Measurements from ENCODE around the gene ATP7B. TPM values are rescaled to one million over a fixed set of nuclear protein-coding genes. Genes with fewer than 3 reads are reported as not detected.

Gene ATP7B
- polyA plus RNA-seq, 3 donors = 0.39 to 0.44 TPM; not detected in 1

GRCh38 chr13:51916962-51917361, 94.3 kb downstream of the ATP7B start:
- no peaks in the 10 kb centered on the region for H3K27me3 Mint-ChIP-seq (ENCODE audit: low read depth in 3 of 3)
- H3K4me1 Mint-ChIP-seq = peaks cover 3% of the 10 kb centered on the region
- H2AFZ ChIP-seq (ENCODE audit: insufficient read depth, low read depth, low read length, poor library complexity, severe bottlenecking) = no peak overlapping the region
- H3K27me3 ChIP-seq (ENCODE audit: control insufficient read depth in 2 of 2, insufficient read depth in 2 of 2, low read length in 2 of 2) = no peaks in the 10 kb centered on the region
- H4K20me1 ChIP-seq (ENCODE audit: insufficient read depth, low read length) = no peaks in the 10 kb centered on the region
- H3K4me3 ChIP-seq (replicated peaks in 1 of 3; ENCODE audit: low read depth in 2 of 3, low read length in 3 of 3) = no peak overlapping the region
- no peaks in the 10 kb centered on the region for H3K36me3 Mint-ChIP-seq
- H3K9me3 ChIP-seq (replicated peaks in 1 of 2; ENCODE audit: control insufficient read depth in 1 of 2, insufficient read depth in 1 of 2, low read length in 2 of 2) = no peaks in the 10 kb centered on the region
- H3K36me3 ChIP-seq (replicated peaks in 1 of 2; ENCODE audit: control insufficient read depth in 1 of 2, insufficient read depth in 2 of 2, low read length in 2 of 2) = no peaks in the 10 kb centered on the region
- no peaks in the 10 kb centered on the region for H3K79me2 ChIP-seq (ENCODE audit: insufficient read depth, low read length)
- peaks cover 0 to 3% (median 0%) of the 10 kb centered on the region in 7 donors for H3K9me3 Mint-ChIP-seq
- no peak for TF ChIP-seq CTCF (IDR thresholded peaks at IDR 0.05)
- intact Hi-C loops (cut with micrococcal nuclease) = no loop called here
- WGBS (ENCODE audit: insufficient coverage) = 98% methylated on average over 4 of the region's 8 CpGs
- no peak overlapping the region for H3K27ac ChIP-seq (ENCODE audit: low read depth in 1 of 2, low read length in 2 of 2)
- no peak overlapping the region for H3K4me3 Mint-ChIP-seq
- no peak overlapping the region for H3K9ac ChIP-seq (ENCODE audit: insufficient read depth, low read length, poor library complexity, severe bottlenecking)
- H3K4me1 ChIP-seq (ENCODE audit: control insufficient read depth in 1 of 2, insufficient read depth in 2 of 2, low read length in 2 of 2) = no peaks in the 10 kb centered on the region
- H3K4me2 ChIP-seq (replicated peaks; ENCODE audit: extremely low read depth, low read length, poor library complexity, severe bottlenecking) = no peak overlapping the region
- no peak for DNase-seq
- H3K27ac Mint-ChIP-seq = peak overlapping the region in 1 of 7 donors; percentile 1

GRCh38 chr13:51916051-51916818, 95.0 kb downstream of the ATP7B start:
- H3K27ac Mint-ChIP-seq = no peak overlapping the region
- H3K4me1 Mint-ChIP-seq = peaks cover 3% of the 10 kb centered on the region
- H3K9me3 Mint-ChIP-seq = peaks cover 0 to 3% (median 0%) of the 10 kb centered on the region in 7 donors
- Histone ChIP-seq H3K4me3 (replicated peaks in 1 of 3; ENCODE audit: low read depth in 2 of 3, low read length in 3 of 3) (no peak overlapping the region), H3K4me1 (ENCODE audit: control insufficient read depth in 1 of 2, insufficient read depth in 2 of 2, low read length in 2 of 2) (no peaks in the 10 kb centered on the region), H3K27me3 (ENCODE audit: control insufficient read depth in 2 of 2, insufficient read depth in 2 of 2, low read length in 2 of 2) (no peaks in the 10 kb centered on the region), H4K20me1 (ENCODE audit: insufficient read depth, low read length) (no peaks in the 10 kb centered on the region), H3K4me2 (replicated peaks; ENCODE audit: extremely low read depth, low read length, poor library complexity, severe bottlenecking) (no peak overlapping the region), H3K9ac (ENCODE audit: insufficient read depth, low read length, poor library complexity, severe bottlenecking) (no peak overlapping the region), H2AFZ (ENCODE audit: insufficient read depth, low read depth, low read length, poor library complexity, severe bottlenecking) (no peak overlapping the region), H3K27ac (ENCODE audit: low read depth in 1 of 2, low read length in 2 of 2) (no peak overlapping the region), H3K36me3 (replicated peaks in 1 of 2; ENCODE audit: control insufficient read depth in 1 of 2, insufficient read depth in 2 of 2, low read length in 2 of 2) (no peaks in the 10 kb centered on the region), H3K9me3 (replicated peaks in 1 of 2; ENCODE audit: control insufficient read depth in 1 of 2, insufficient read depth in 1 of 2, low read length in 2 of 2) (no peaks in the 10 kb centered on the region), H3K79me2 (ENCODE audit: insufficient read depth, low read length) (no peaks in the 10 kb centered on the region)
- TF ChIP-seq CTCF (IDR thresholded peaks at IDR 0.05) = no peak
- no peak for DNase-seq
- intact Hi-C loops (cut with micrococcal nuclease) = no loop called here
- H3K4me3 Mint-ChIP-seq = no peak overlapping the region
- no peaks in the 10 kb centered on the region for H3K36me3 Mint-ChIP-seq
- H3K27me3 Mint-ChIP-seq (ENCODE audit: low read depth in 3 of 3) = peaks cover 0 to 3% (median 0%) of the 10 kb centered on the region in 3 donors
- WGBS (ENCODE audit: insufficient coverage) = 85% methylated on average over 3 of the region's 7 CpGs
